Measurements from ENCODE around the gene RASSF6.

RASSF6 gene

GRCh38 chr4:73540826-73541225 lies 79.4 kb downstream of the RASSF6 start:
- TF ChIP-seq NFRKB (IDR thresholded peaks at IDR 0.05), result no peak
- TF ChIP-seq TARDBP (IDR thresholded peaks at IDR 0.05), result no peak
- TF ChIP-seq ZNF384 (IDR thresholded peaks at IDR 0.05), result no peak
- no peak for TF ChIP-seq FOXM1 (IDR thresholded peaks at IDR 0.05; ENCODE audit: borderline replicate concordance)
- no peak for TF ChIP-seq L3MBTL2 (conservative IDR thresholded peaks at IDR 0.05)
- ChIA-PET CTCF (no interaction called here), POLR2A (no interaction called here)
- DNase-seq (ENCODE audit: extremely low spot score), result no peak

- TF ChIP-seq TARDBP (IDR thresholded peaks at IDR 0.05) (no peak), ELF4 (IDR thresholded peaks at IDR 0.05) (no peak), CTBP1 (IDR thresholded peaks at IDR 0.05; ENCODE audit: borderline replicate concordance) (no peak), SUZ12 (IDR thresholded peaks at IDR 0.05) (no peak), ZNF384 (IDR thresholded peaks at IDR 0.05) (no peak), FOXK2 (IDR thresholded peaks at IDR 0.05) (no peak), ARNT (IDR thresholded peaks at IDR 0.05) (no peak), LEF1 (IDR thresholded peaks at IDR 0.05; ENCODE audit: borderline replicate concordance) (no peak), HDGF (IDR thresholded peaks at IDR 0.05; ENCODE audit: borderline replicate concordance) (no peak), NFRKB (IDR thresholded peaks at IDR 0.05) (no peak), L3MBTL2 (conservative IDR thresholded peaks at IDR 0.05) (no peak), FOXA1 (IDR thresholded peaks at IDR 0.05) (no peak), SP1 (IDR thresholded peaks at IDR 0.05) (no peak), BHLHE40 (IDR thresholded peaks at IDR 0.05; ENCODE audit: borderline replicate concordance) (no peak), FOXM1 (IDR thresholded peaks at IDR 0.05; ENCODE audit: borderline replicate concordance) (no peak), PKNOX1 (IDR thresholded peaks at IDR 0.05) (no peak)
- no peak for DNase-seq (ENCODE audit: extremely low spot score)
- ChIA-PET CTCF (interaction anchor here (1.9 kb wide), 1 partner anchor 34 kb away, joined by 5 read pairs; no protein-coding TSS in a partner anchor), POLR2A (no interaction called here)
These were observed 80.8 kb downstream of the RASSF6 start for GRCh38 chr4:73539386-73539785.

GRCh38 chr4:73538162-73538561 lies 82.1 kb downstream of the RASSF6 start:
- POLR2A ChIA-PET, result no interaction called here
- CTCF ChIA-PET, result no interaction called here

GRCh38 chr4:73533515-73534422 lies 86.5 kb downstream of the RASSF6 start:
- CTCF ChIA-PET, result no interaction called here
- POLR2A ChIA-PET, result no interaction called here
- DNase-seq (ENCODE audit: extremely low spot score), result no peak
- TF ChIP-seq HDGF (IDR thresholded peaks at IDR 0.05; ENCODE audit: borderline replicate concordance) (no peak), TARDBP (IDR thresholded peaks at IDR 0.05) (no peak), PKNOX1 (IDR thresholded peaks at IDR 0.05) (no peak), NFRKB (IDR thresholded peaks at IDR 0.05) (no peak), FOXM1 (IDR thresholded peaks at IDR 0.05; ENCODE audit: borderline replicate concordance) (no peak), ARNT (IDR thresholded peaks at IDR 0.05) (no peak), ZNF384 (IDR thresholded peaks at IDR 0.05) (no peak), SUZ12 (IDR thresholded peaks at IDR 0.05) (no peak), FOXK2 (IDR thresholded peaks at IDR 0.05) (no peak)

More at GRCh38 chr4:73538162-73538561, 82.1 kb downstream of the RASSF6 start:
- no peak for TF ChIP-seq SUZ12 (IDR thresholded peaks at IDR 0.05)
- TF ChIP-seq HDGF (IDR thresholded peaks at IDR 0.05; ENCODE audit: borderline replicate concordance), result no peak
- TF ChIP-seq ARNT (IDR thresholded peaks at IDR 0.05), result no peak
- TF ChIP-seq PKNOX1 (IDR thresholded peaks at IDR 0.05), result no peak
- TF ChIP-seq LEF1 (IDR thresholded peaks at IDR 0.05; ENCODE audit: borderline replicate concordance), result no peak
- TF ChIP-seq FOXM1 (IDR thresholded peaks at IDR 0.05; ENCODE audit: borderline replicate concordance), result no peak
- no peak for TF ChIP-seq SP1 (IDR thresholded peaks at IDR 0.05)
- TF ChIP-seq FOXA1 (IDR thresholded peaks at IDR 0.05), result no peak
- TF ChIP-seq TARDBP (IDR thresholded peaks at IDR 0.05), result no peak
- TF ChIP-seq FOXK2 (IDR thresholded peaks at IDR 0.05), result no peak
- no peak for TF ChIP-seq L3MBTL2 (conservative IDR thresholded peaks at IDR 0.05)
- TF ChIP-seq NFRKB (IDR thresholded peaks at IDR 0.05), result no peak
- no peak for TF ChIP-seq BHLHE40 (IDR thresholded peaks at IDR 0.05; ENCODE audit: borderline replicate concordance)
- no peak for TF ChIP-seq CTBP1 (IDR thresholded peaks at IDR 0.05; ENCODE audit: borderline replicate concordance)
- TF ChIP-seq ELF4 (IDR thresholded peaks at IDR 0.05), result no peak
- TF ChIP-seq ZNF384 (IDR thresholded peaks at IDR 0.05), result no peak
- no peak for DNase-seq (ENCODE audit: extremely low spot score)

GRCh38 chr4:73528171-73528570 lies 92.1 kb downstream of the RASSF6 start:
- no peak for TF ChIP-seq TARDBP (IDR thresholded peaks at IDR 0.05)
- no peak for TF ChIP-seq SUZ12 (IDR thresholded peaks at IDR 0.05)
- TF ChIP-seq CTBP1 (IDR thresholded peaks at IDR 0.05; ENCODE audit: borderline replicate concordance), result no peak
- no peak for TF ChIP-seq BHLHE40 (IDR thresholded peaks at IDR 0.05; ENCODE audit: borderline replicate concordance)
- ChIA-PET POLR2A (no interaction called here), CTCF (interaction anchor here (0.6 kb wide), 1 partner anchor 120 kb away, joined by 3 read pairs; no protein-coding TSS in a partner anchor)
- no peak for DNase-seq (ENCODE audit: extremely low spot score)

- no peak for TF ChIP-seq TARDBP (IDR thresholded peaks at IDR 0.05)
- no peak for TF ChIP-seq L3MBTL2 (conservative IDR thresholded peaks at IDR 0.05)
- no peak for TF ChIP-seq HDGF (IDR thresholded peaks at IDR 0.05; ENCODE audit: borderline replicate concordance)
- TF ChIP-seq FOXM1 (IDR thresholded peaks at IDR 0.05; ENCODE audit: borderline replicate concordance), result no peak
- no peak for TF ChIP-seq LEF1 (IDR thresholded peaks at IDR 0.05; ENCODE audit: borderline replicate concordance)
- no peak for TF ChIP-seq BHLHE40 (IDR thresholded peaks at IDR 0.05; ENCODE audit: borderline replicate concordance)
- no peak for TF ChIP-seq CTBP1 (IDR thresholded peaks at IDR 0.05; ENCODE audit: borderline replicate concordance)
- no peak for TF ChIP-seq ZNF384 (IDR thresholded peaks at IDR 0.05)
- TF ChIP-seq SUZ12 (IDR thresholded peaks at IDR 0.05), result no peak
- no peak for TF ChIP-seq ELF4 (IDR thresholded peaks at IDR 0.05)
- no peak for TF ChIP-seq PKNOX1 (IDR thresholded peaks at IDR 0.05)
- no peak for TF ChIP-seq FOXA1 (IDR thresholded peaks at IDR 0.05)
- TF ChIP-seq NFRKB (IDR thresholded peaks at IDR 0.05), result no peak
- no peak for TF ChIP-seq SP1 (IDR thresholded peaks at IDR 0.05)
- CTCF ChIA-PET, result interaction anchor here (0.6 kb wide), 1 partner anchor 121 kb away, joined by 3 read pairs; no protein-coding TSS in a partner anchor
- DNase-seq (ENCODE audit: extremely low spot score), result no peak
- POLR2A ChIA-PET, result no interaction called here
These were observed 93.0 kb downstream of the RASSF6 start for GRCh38 chr4:73527196-73527595.
